SK-N-SH treated with all-trans-retinoic acid at 6 μM for 48 hours (cell line): ENCODE data around the gene GFRA1.

ENCODE experiments used
- SNAI2 ChIP-seq: fragments of 250-450 bp; sonication (Bioruptor Pico); IDR thresholded peaks from 2 replicates; pipeline ENCODE4 v1.5.0; 2020; ENCODE audit warnings: mild to moderate bottlenecking, moderate library complexity
- ZFP3 ChIP-seq: fragments of 250-450 bp; sonication (Bioruptor Pico); IDR thresholded peaks from 2 replicates; pipeline ENCODE4 v1.5.0; 2020; ENCODE audit warnings: mild to moderate bottlenecking, moderate library complexity

DNA sequence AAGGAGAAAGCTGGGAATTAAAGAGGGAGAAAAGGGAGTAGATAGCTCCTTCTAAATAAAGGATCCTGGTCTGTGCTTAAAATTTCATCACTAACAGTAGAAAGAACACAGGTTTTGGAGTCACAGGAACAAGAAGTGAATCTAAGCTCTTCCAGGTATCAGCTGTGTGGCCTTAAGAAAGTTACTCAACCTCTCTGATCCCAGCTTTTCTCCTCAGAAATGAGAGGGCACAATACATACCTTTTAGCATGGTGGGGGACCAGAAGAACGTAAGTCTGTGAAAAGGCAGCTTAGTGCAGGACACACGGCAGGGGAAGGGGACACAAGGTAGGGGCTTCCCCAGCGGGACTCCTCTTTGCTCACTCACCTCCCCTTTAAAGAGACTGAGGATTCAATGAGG, 13.4 kb downstream of the GFRA1 start:
- TF ChIP-seq ZFP3 (CRISPR knock-in tag): no peak
- TF ChIP-seq SNAI2 (CRISPR knock-in tag): no peak
